ENCODE measurements around the gene PDE8B.
A peak's percentile ranks its signal among the peaks of the same experiment; 100 is the strongest.

PDE8B gene

DNA sequence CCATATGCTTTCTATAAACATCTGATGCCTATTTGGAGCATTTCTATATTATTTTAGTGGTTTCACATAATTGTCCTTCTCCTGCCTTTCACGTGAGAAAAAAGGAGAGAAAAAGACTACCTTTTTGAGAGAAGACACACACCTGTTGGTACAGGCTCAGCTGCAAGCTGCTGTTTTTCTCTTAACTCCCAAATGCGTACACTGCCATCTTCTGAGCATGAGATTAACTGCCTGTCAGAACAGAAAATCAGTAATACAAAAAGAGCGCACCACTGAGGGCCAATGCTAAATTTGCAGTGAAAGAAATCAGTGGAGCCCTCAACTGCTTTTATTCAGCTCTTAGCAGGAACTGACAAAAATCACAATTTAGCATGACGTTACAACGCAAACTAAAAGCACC, 226.7 kb downstream of the PDE8B start:
- no peak for DNase-seq
- no peaks in the 10 kb centered on the region for H3K27me3 ChIP-seq (replicated peaks)
- H3K27ac ChIP-seq: no peak overlapping the region
- H3K36me3 ChIP-seq (replicated peaks): peaks cover 19% of the 10 kb centered on the region
- no peak overlapping the region for H3K4me3 ChIP-seq (ENCODE audit: low read depth, low read length)
- in situ Hi-C loops (cut with HindIII; ENCODE audit: low pct_ligation_motif_present, low sequenced_read_pairs): no loop called here
- TF ChIP-seq, protein P1, sequence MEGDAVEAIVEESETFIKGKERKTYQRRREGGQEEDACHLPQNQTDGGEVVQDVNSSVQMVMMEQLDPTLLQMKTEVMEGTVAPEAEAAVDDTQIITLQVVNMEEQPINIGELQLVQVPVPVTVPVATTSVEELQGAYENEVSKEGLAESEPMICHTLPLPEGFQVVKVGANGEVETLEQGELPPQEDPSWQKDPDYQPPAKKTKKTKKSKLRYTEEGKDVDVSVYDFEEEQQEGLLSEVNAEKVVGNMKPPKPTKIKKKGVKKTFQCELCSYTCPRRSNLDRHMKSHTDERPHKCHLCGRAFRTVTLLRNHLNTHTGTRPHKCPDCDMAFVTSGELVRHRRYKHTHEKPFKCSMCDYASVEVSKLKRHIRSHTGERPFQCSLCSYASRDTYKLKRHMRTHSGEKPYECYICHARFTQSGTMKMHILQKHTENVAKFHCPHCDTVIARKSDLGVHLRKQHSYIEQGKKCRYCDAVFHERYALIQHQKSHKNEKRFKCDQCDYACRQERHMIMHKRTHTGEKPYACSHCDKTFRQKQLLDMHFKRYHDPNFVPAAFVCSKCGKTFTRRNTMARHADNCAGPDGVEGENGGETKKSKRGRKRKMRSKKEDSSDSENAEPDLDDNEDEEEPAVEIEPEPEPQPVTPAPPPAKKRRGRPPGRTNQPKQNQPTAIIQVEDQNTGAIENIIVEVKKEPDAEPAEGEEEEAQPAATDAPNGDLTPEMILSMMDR (IDR thresholded peaks at IDR 0.05; ENCODE audit: low read depth, low read length, missing control alignments): peak; percentile 30

DNA sequence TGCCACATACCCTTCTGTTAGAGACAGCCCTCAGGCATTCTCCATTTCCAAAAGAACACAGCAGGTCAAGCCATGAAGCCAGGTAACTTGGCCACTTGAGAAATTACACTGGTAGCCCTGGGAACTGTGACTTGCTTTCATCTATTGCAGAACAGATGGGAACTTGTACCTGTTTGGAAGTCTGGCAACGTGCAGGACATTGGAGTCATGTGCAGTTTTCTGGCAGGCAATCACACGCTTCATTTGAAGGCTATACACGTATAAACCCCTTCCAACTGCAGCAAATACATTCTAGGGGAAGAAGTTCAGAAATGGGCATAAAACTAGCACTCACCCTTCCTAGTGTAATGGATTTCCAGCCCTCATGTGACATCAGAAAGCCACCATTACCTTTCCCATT, 227.6 kb downstream of the PDE8B start:
- DNase-seq: no peak
- Histone ChIP-seq H3K27me3 (replicated peaks) (no peaks in the 10 kb centered on the region), H3K4me3 (ENCODE audit: low read depth, low read length) (no peak overlapping the region), H3K36me3 (replicated peaks) (peaks cover 12% of the 10 kb centered on the region), H3K27ac (no peak overlapping the region)
- TF ChIP-seq, protein P1 (IDR thresholded peaks at IDR 0.05; ENCODE audit: low read depth, low read length, missing control alignments): no peak
- in situ Hi-C loops (cut with HindIII; ENCODE audit: low pct_ligation_motif_present, low sequenced_read_pairs): no loop called here

DNA sequence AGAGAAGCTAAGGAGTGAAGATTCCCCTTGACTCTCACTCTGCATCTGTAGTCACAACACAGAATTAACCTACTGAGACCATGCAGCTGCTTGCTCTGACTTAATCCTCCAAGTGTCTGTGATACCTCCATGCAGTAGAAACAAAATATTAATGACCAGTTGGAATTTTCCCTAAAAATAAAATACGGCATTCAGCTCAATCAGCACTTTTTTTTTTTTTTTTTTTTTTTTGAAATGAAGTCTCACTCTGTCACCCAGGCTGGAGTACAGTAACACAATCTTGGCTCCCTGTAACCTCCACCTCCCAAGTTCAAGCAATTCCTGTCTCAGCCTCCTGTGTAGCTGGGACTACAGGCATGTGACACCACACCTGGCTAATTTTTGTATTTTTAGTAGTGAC, 233.2 kb downstream of the PDE8B start:
- DNase-seq: no peak
- Histone ChIP-seq H3K27ac (no peak overlapping the region), H3K27me3 (replicated peaks) (no peaks in the 10 kb centered on the region), H3K36me3 (replicated peaks) (peaks cover 22% of the 10 kb centered on the region), H3K4me3 (ENCODE audit: low read depth, low read length) (no peak overlapping the region)
- in situ Hi-C loops (cut with HindIII; ENCODE audit: low pct_ligation_motif_present, low sequenced_read_pairs): no loop called here
- TF ChIP-seq, protein P1 (IDR thresholded peaks at IDR 0.05; ENCODE audit: low read depth, low read length, missing control alignments): no peak

DNA sequence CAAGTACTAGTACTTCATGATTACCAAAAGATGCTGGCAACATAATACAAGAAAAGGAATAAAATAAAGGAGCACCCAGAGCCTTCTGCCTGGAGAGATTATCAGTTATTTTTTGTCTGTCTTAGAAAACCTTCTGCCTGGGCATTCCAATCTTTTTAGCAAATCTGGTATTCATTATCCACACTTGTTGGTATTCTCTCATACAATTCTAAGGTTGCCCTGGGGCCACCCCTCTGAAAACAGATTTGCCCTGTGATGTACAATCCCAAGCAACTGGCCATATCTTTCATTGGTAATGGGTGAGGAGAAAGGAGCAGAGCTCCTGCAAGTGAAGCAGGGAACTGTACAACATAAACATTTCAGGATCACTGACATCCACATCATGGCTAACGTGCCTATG, 233.9 kb downstream of the PDE8B start:
- TF ChIP-seq, protein P1 (IDR thresholded peaks at IDR 0.05; ENCODE audit: low read depth, low read length, missing control alignments): no peak
- DNase-seq: no peak
- Histone ChIP-seq H3K27ac (no peak overlapping the region), H3K4me3 (ENCODE audit: low read depth, low read length) (no peak overlapping the region), H3K27me3 (replicated peaks) (no peaks in the 10 kb centered on the region), H3K36me3 (replicated peaks) (peaks cover 23% of the 10 kb centered on the region)
- in situ Hi-C loops (cut with HindIII; ENCODE audit: low pct_ligation_motif_present, low sequenced_read_pairs): no loop called here

DNA sequence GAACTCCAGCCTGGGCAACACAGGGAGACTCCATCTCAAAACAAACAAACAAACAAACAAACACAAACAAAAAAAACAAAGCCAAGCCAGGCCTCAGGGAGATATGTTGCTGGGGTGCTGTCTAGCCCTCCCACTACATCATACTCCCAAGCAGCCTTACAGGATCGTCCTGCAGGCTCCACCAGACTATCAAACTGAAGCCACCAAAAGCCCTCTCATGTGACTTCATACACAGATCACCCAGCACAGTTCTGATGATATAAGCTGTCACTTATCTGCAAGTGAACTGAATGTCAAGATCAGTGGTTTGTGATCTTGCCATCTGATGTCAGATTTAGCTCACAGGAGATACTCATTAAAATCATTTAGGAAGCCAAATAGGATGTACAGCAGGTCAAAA, 238.4 kb downstream of the PDE8B start:
- peaks cover 31% of the 10 kb centered on the region for H3K36me3 ChIP-seq (replicated peaks)
- TF ChIP-seq, protein P1 (IDR thresholded peaks at IDR 0.05; ENCODE audit: low read depth, low read length, missing control alignments): no peak
- in situ Hi-C loops (cut with HindIII; ENCODE audit: low pct_ligation_motif_present, low sequenced_read_pairs): no loop called here
- no peak overlapping the region for H3K27ac ChIP-seq
- H3K4me3 ChIP-seq (ENCODE audit: low read depth, low read length): no peak overlapping the region
- H3K27me3 ChIP-seq (replicated peaks): no peaks in the 10 kb centered on the region
- no peak for DNase-seq

DNA sequence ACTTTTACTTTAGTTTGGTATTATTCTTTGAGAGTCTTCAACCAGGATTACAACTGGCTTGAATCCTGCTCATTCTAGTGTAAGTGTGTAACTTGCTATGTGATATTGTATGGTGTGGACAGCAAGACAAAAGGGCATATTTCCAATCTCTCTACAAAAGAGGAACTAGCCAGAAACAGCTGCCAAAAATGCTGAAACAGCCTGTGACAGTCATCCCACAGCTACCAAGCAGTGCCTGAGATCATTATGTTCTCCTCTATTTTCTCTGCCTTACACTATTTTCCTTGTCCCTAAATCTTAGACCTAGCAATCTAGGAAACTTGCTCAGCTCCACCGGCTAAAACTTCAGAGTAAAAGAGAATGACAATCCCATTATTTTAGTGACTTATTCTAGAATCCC, 238.8 kb downstream of the PDE8B start:
- peaks cover 30% of the 10 kb centered on the region for H3K36me3 ChIP-seq (replicated peaks)
- H3K27me3 ChIP-seq (replicated peaks): no peaks in the 10 kb centered on the region
- in situ Hi-C loops (cut with HindIII; ENCODE audit: low pct_ligation_motif_present, low sequenced_read_pairs): no loop called here
- no peak overlapping the region for H3K4me3 ChIP-seq (ENCODE audit: low read depth, low read length)
- DNase-seq: no peak
- TF ChIP-seq, protein P1 (IDR thresholded peaks at IDR 0.05; ENCODE audit: low read depth, low read length, missing control alignments): no peak
- H3K27ac ChIP-seq: no peak overlapping the region

All from brain microvascular endothelial cell (primary cell).